Ishikawa (cell line): Measurements from ENCODE around the gene PPIA.

Source experiments
- REST ChIP-seq: IDR thresholded peaks from 2 replicates; pipeline ENCODE4 v1.6.1; 2012; ENCODE audit warnings: low read depth, mild to moderate bottlenecking
- TCF12 ChIP-seq: IDR thresholded peaks from 2 replicates; pipeline ENCODE4 v1.6.1; 2012; ENCODE audit warnings: low read depth

- TF ChIP-seq TCF12 (no peak), REST (no peak)
Observed at GRCh38 chr7:44761207-44762161, 35.0 kb upstream of the PPIA start.
